Measurements from ENCODE around the gene SMURF1. TPM values are rescaled to one million over a fixed set of nuclear protein-coding genes. Genes with fewer than 3 reads are reported as not detected.

Gene SMURF1
- total RNA-seq, 6 experiments from 2014 or later, result 8.8 to 14.1 (median 10.9) TPM

DNA sequence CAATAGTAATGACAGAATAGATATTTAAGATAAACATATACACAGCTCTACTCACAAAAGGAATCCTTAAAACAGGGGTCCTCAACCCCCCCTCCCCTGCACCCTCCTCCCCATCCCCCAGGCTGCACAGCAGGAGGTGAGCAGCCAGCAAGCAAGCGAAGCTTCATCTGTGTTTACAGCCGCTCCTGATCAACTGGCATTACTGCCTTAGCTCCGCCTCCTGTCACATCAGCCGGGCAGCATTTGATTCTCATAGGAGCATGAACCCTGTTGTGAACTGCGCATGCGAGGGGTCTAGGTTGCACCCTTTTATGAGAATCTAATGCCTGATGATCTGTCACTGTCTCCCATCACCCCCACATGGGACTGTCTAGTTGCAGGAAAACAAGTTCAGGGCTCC, 65.5 kb downstream of the SMURF1 start:
- TF ChIP-seq POLR2A (IDR thresholded peaks at IDR 0.05) (no peak), CTCF (IDR thresholded peaks at IDR 0.05) (no peak)
- intact Hi-C loops (cut with DNase I), result no loop called here

DNA sequence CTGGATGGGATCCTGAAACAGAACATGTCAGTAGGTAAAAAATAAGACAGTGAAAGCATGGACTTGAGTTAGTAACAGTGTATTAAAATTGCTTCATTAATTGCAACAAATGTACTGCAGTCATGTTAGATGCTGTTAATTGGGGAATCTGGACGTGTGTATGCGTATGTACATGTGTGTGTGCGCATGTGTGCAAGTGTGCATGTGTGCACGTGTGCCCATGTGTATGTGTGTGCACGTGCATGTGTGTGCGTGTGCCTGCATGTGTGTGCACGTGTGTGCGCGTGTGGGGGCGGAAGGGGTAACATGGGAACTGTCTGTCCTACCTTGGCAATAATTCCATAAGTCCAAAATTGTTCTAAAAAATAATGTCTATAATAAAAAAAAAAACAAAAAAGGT, 67.3 kb downstream of the SMURF1 start:
- Histone ChIP-seq H3K4me1 (peaks cover 0 to 7% (median 2%) of the 10 kb centered on the region in 4 donors), H3K9me3 (no peaks in the 10 kb centered on the region), H3K27me3 (no peaks in the 10 kb centered on the region), H3K4me3 (no peak overlapping the region), H3K27ac (no peak overlapping the region), H3K36me3 (no peaks in the 10 kb centered on the region)
- no peak for ATAC-seq
- TF ChIP-seq POLR2A (IDR thresholded peaks at IDR 0.05), result no peak
- no peak for TF ChIP-seq CTCF (IDR thresholded peaks at IDR 0.05)
- no peak for DNase-seq
- intact Hi-C loops (cut with DNase I), result no loop called here
- whole genome bisulfite sequencing (ENCODE audit: insufficient coverage, low coverage, low lambda C conversion rate, missing lambda C conversion rate), result 94% methylated on average over 10 of the region's 10 CpGs

More for the DNA sequence above, 65.5 kb downstream of the SMURF1 start:
- no peaks in the 10 kb centered on the region for H3K27me3 ChIP-seq
- no peak for ATAC-seq
- H3K9me3 ChIP-seq, result no peaks in the 10 kb centered on the region
- no peak overlapping the region for H3K27ac ChIP-seq
- H3K4me3 ChIP-seq, result no peak overlapping the region
- no peaks in the 10 kb centered on the region for H3K36me3 ChIP-seq
- WGBS (ENCODE audit: insufficient coverage, low coverage, low lambda C conversion rate, missing lambda C conversion rate), result 96% methylated on average over 4 of the region's 6 CpGs
- DNase-seq, result no peak
- H3K4me1 ChIP-seq, result peaks cover 0 to 6% (median 3%) of the 10 kb centered on the region in 4 donors

DNA sequence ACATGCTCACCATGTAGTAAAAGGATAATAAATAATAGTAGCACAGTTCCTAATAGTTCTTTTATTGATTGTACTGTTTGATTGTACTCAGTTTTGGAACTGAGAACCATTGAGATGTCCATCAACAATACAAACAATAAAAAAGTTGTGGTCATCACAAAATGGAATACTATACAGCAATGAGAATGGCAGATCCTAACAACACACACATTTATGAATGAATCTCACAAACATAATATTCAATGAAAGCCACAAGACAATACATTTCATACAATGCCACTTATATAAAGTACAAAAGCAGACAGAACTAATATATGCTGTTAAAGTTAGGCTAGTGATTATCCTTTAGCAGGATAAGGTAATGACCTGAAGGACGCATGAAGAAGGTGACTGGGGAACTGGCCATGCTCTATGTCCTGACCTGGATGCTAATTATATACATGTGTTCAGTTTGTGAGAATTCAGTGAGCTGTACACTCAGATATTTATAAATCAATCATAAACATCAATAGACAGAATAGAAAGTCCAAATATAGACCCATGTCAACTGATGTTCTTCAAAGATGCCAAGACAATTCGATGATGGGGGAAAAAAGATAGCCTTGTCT, 70.0 kb downstream of the SMURF1 start:
- ATAC-seq (no peak), DNase-seq (no peak)
- TF ChIP-seq POLR2A (IDR thresholded peaks at IDR 0.05), result no peak
- no peak overlapping the region for H3K4me3 ChIP-seq
- H3K27me3 ChIP-seq, result no peaks in the 10 kb centered on the region
- 85% methylated on average over 2 of the region's 2 CpGs for WGBS (ENCODE audit: insufficient coverage, low coverage, low lambda C conversion rate, missing lambda C conversion rate)
- intact Hi-C loops (cut with DNase I), result no loop called here
- H3K36me3 ChIP-seq, result no peaks in the 10 kb centered on the region
- H3K4me1 ChIP-seq, result peaks cover 0 to 7% (median 2%) of the 10 kb centered on the region in 4 donors
- no peak overlapping the region for H3K27ac ChIP-seq
- no peaks in the 10 kb centered on the region for H3K9me3 ChIP-seq

GRCh38 chr7:99072126-99072525, 71.8 kb downstream of the SMURF1 start:
- 92% methylated on average over 5 of the region's 7 CpGs for WGBS (ENCODE audit: insufficient coverage, low coverage, low lambda C conversion rate, missing lambda C conversion rate)
- Histone ChIP-seq H3K4me3 (no peak overlapping the region), H3K27me3 (no peaks in the 10 kb centered on the region), H3K27ac (no peak overlapping the region), H3K4me1 (peaks cover 0 to 13% (median 6%) of the 10 kb centered on the region in 4 donors), H3K9me3 (no peaks in the 10 kb centered on the region), H3K36me3 (no peaks in the 10 kb centered on the region)
- no peak for TF ChIP-seq POLR2A (IDR thresholded peaks at IDR 0.05)
- ATAC-seq, result no peak
- intact Hi-C loops (cut with DNase I), result no loop called here
- no peak for DNase-seq

DNA sequence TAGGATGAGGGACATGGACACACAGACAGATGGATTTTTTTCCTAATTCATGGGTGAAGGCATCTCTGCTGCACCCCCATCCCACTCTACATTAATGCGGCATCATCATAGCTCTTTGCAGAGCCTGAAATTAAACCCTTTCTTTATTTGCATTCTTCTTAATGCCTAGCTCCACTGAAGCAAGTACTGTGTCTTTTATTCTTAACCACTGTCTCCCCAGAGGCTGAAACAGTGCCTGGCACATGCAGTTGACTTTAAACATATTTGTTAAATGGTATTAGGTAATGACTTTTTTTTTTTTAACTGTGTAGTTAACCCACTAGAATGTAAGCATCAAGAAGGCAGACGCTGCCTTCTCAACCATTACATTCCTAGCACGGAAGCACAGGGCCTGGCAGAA, 73.5 kb downstream of the SMURF1 start:
- Histone ChIP-seq H3K9me3 (no peaks in the 10 kb centered on the region), H3K27me3 (no peaks in the 10 kb centered on the region), H3K4me3 (no peak overlapping the region), H3K36me3 (no peaks in the 10 kb centered on the region), H3K4me1 (peaks cover 0 to 13% (median 6%) of the 10 kb centered on the region in 4 donors), H3K27ac (no peak overlapping the region)
- WGBS (ENCODE audit: insufficient coverage, low coverage, low lambda C conversion rate, missing lambda C conversion rate), result 82% methylated on average over 3 of the region's 3 CpGs
- TF ChIP-seq POLR2A (IDR thresholded peaks at IDR 0.05) (no peak), CTCF (IDR thresholded peaks at IDR 0.05) (no peak)
- DNase-seq (no peak), ATAC-seq (no peak)
- intact Hi-C loops (cut with DNase I), result no loop called here
